Occipital lobe (tissue), 2 donors: ENCODE results near the gene PDXDC1. TPM values are rescaled to one million over a fixed set of nuclear protein-coding genes. Genes with fewer than 3 reads are reported as not detected.
"Not testable (repeated sequence)": the region's sequence is repeated elsewhere in the genome, so short reads cannot be mapped to it uniquely, and the experiment has no call there.

Experiments used
- DNase-seq: peaks from one replicate; lab custom pipeline; 2025; lab: John Stamatoyannopoulos, UW
- total RNA-seq: library from RNA; depleted of rRNA; stranded (reverse); fragments of >200 nt; gene quantifications from one replicate; pipeline ENCODE4 v1.2.3, GENCODE V29; 2014

The PDXDC1 gene
- total RNA-seq, 1 donor from 2014 or later = 54.1 TPM

GRCh38 chr16:15134752-15135482, 160.1 kb downstream of the PDXDC1 start:
- DNase-seq = not testable (repeated sequence)

GRCh38 chr16:15135483-15136360, 160.9 kb downstream of the PDXDC1 start:
- not testable (repeated sequence) for DNase-seq

- not testable (repeated sequence) for DNase-seq
Measured at GRCh38 chr16:15137514-15137913, 162.7 kb downstream of the PDXDC1 start.

GRCh38 chr16:15140444-15141365, 165.9 kb downstream of the PDXDC1 start:
- DNase-seq = peak; percentile 33

- DNase-seq = no peak
Measured at GRCh38 chr16:15141586-15141985, 166.8 kb downstream of the PDXDC1 start.

GRCh38 chr16:15142107-15142890, 167.5 kb downstream of the PDXDC1 start:
- peak; percentile 21 for DNase-seq

- not testable (repeated sequence) for DNase-seq
Measured at GRCh38 chr16:15142891-15143600, 168.2 kb downstream of the PDXDC1 start.

GRCh38 chr16:15143601-15144091, 168.8 kb downstream of the PDXDC1 start:
- DNase-seq = not testable (repeated sequence)

- not testable (repeated sequence) for DNase-seq
Measured at GRCh38 chr16:15144092-15144631, 169.3 kb downstream of the PDXDC1 start.

- DNase-seq = not testable (repeated sequence)
Measured at GRCh38 chr16:15144781-15145417, 170.1 kb downstream of the PDXDC1 start.

- peak; percentile 71 for DNase-seq
Measured at GRCh38 chr16:15145418-15146263, 170.8 kb downstream of the PDXDC1 start.

- not testable (repeated sequence) for DNase-seq
Measured at GRCh38 chr16:15146264-15146662, 171.4 kb downstream of the PDXDC1 start.

GRCh38 chr16:15148831-15149230, 174.0 kb downstream of the PDXDC1 start:
- DNase-seq = not testable (repeated sequence)

GRCh38 chr16:15149260-15149659, 174.4 kb downstream of the PDXDC1 start:
- not testable (repeated sequence) for DNase-seq

- not testable (repeated sequence) for DNase-seq
Measured at GRCh38 chr16:15154005-15154404, 179.2 kb downstream of the PDXDC1 start.

GRCh38 chr16:15154650-15155562, 180.1 kb downstream of the PDXDC1 start:
- peak; percentile 80 for DNase-seq

- DNase-seq = not testable (repeated sequence)
Measured at GRCh38 chr16:15157644-15158043, 182.8 kb downstream of the PDXDC1 start.
